ENCODE data around the gene CHRNG.

DNA sequence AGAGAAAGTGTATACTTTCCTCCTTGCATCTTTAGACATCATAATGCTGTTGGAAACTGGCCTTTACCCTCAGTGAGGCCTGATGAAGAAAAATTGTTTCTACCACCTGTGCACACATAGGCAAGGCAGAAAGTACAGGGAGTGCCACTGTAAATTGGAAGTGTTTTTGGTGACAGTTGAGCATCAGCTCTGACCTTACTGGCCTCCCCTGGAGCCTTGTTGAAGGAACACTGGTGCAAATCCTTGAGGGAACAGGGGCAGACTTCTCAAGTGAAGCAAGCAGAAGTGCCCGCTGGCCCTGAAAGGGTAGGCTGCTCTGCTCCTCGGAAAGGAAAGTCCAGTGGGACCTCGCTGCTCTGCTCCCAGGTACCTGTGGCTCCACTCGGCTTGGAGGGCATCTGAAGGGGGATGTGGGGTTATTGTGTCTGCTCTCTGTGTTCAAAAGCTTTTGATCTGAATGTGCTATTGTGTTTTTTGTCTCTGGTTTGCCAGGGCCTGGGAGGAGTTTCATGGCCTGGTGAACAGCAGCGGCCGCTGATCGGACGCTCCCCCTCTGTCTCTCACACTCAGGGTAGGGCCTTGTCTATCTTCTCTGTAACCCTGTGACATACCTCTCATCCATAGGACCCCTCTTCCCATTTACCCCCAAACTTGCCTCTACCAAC is 34.4 kb downstream of the CHRNG start:
- TF ChIP-seq POLR2A (IDR thresholded peaks at IDR 0.05; ENCODE audit: low read depth, low read length) (no peak), POLR2AphosphoS5 (IDR thresholded peaks at IDR 0.05; ENCODE audit: low read depth, low read length) (no peak), POU2F2 (IDR thresholded peaks at IDR 0.05; ENCODE audit: low read depth, low read length) (no peak), TAF1 (IDR thresholded peaks at IDR 0.05; ENCODE audit: low read depth, low read length) (no peak)
